DOHH2 (cell line): Measurements from ENCODE around the gene ARIH2.

Experiments
- H3F3A ChIP-seq: fragments of 200-600 bp; sonication (generic), shearing (Covaris generic); 2 replicates; pipeline ENCODE4 v1.6.0; 2016; ENCODE audit warnings: antibody characterized with exemption, mild to moderate bottlenecking; ENCODE audit not compliant: control insufficient read depth, insufficient read depth
- H3K27ac ChIP-seq: fragments of 200-600 bp; sonication (generic); 2 replicates; pipeline ENCODE4 v1.5.1; 2014; ENCODE audit warnings: low read depth, mild to moderate bottlenecking, low read length, moderate library complexity
- H3K27me3 ChIP-seq: fragments of 200-600 bp; sonication (generic); 2 replicates; pipeline ENCODE4 v1.6.1; 2014; ENCODE audit warnings: mild to moderate bottlenecking, low read length, mixed read lengths; ENCODE audit not compliant: control insufficient read depth
- H3K36me3 ChIP-seq: fragments of 200-600 bp; sonication (generic); 2 replicates; pipeline ENCODE4 v1.6.1; 2014; ENCODE audit warnings: mild to moderate bottlenecking, low read length, moderate library complexity, mixed read lengths; ENCODE audit not compliant: control insufficient read depth
- H3K4me1 ChIP-seq: fragments of 200-600 bp; sonication (generic); 2 replicates; pipeline ENCODE4 v1.6.1; 2014; ENCODE audit warnings: mild to moderate bottlenecking, low read length, mixed read lengths; ENCODE audit not compliant: control insufficient read depth
- H3K4me2 ChIP-seq: fragments of 200-600 bp; sonication (generic); 2 replicates; pipeline ENCODE4 v1.6.0; 2014; ENCODE audit warnings: mild to moderate bottlenecking, low read length, moderate library complexity
- H3K4me3 ChIP-seq: fragments of 200-600 bp; sonication (generic); 2 replicates; pipeline ENCODE4 v1.5.1; 2014; ENCODE audit warnings: mild to moderate bottlenecking, low read length, mixed read lengths
- H3K79me2 ChIP-seq: fragments of 200-600 bp; sonication (generic); 2 replicates; pipeline ENCODE4 v1.6.1; 2014; ENCODE audit warnings: mild to moderate bottlenecking, low read length, mixed read lengths; ENCODE audit not compliant: control insufficient read depth
- H3K9me2 ChIP-seq: fragments of 200-600 bp; sonication (generic); replicated peaks from 2 replicates; pipeline ENCODE4 v1.6.1; 2014; ENCODE audit warnings: mild to moderate bottlenecking, low read length, mixed read lengths; ENCODE audit not compliant: control insufficient read depth
- H3K9me3 ChIP-seq: fragments of 200-600 bp; sonication (generic); 2 replicates; pipeline ENCODE4 v1.6.1; 2014; ENCODE audit warnings: antibody characterized with exemption, low read length, mixed read lengths; ENCODE audit not compliant: control insufficient read depth, insufficient read depth
- H4K20me1 ChIP-seq: fragments of 200-600 bp; sonication (generic); 2 replicates; pipeline ENCODE4 v1.6.0; 2014; ENCODE audit warnings: low read depth, mild to moderate bottlenecking, antibody characterized with exemption, low read length, moderate library complexity; ENCODE audit not compliant: control insufficient read depth, insufficient read depth
- EZH2phosphoT487 ChIP-seq: fragments of 200-600 bp; sonication (generic); IDR thresholded peaks from 2 replicates; pipeline ENCODE4 v1.6.1; 2017; ENCODE audit warnings: borderline replicate concordance, mild to moderate bottlenecking, antibody characterized with exemption, low read length, moderate library complexity, mixed read lengths
- TF ChIP-seq, protein P1 (sequence below): fragments of 200-600 bp; sonication (generic); IDR thresholded peaks from one replicate; pipeline ENCODE4 v1.5.1; 2014; ENCODE audit warnings: antibody characterized with exemption, mild to moderate bottlenecking, low read depth, low read length; ENCODE audit not compliant: poor library complexity, severe bottlenecking

Gene ARIH2

DNA sequence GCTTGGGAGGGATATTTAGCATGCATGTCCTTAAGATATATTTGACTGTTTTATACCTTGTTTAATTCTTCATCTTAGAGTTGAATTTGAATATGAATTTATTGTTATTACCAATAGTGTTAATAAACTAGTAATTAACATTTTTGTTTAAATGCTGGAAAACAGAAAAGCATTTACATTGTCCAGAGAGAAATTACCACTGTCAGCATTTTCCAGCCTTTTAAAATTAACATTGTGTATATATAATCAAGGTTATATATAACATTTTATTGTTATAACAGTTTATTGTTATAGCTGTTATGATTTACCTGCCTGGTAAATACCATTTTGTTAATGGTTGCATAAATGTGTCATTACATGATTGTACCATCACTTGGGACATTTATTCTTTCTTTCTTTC lies 63.4 kb downstream of the ARIH2 start:
- Histone ChIP-seq H3K27me3 (no peaks in the 10 kb centered on the region), H3K36me3 (peaks cover 84% of the 10 kb centered on the region), H3K4me1 (no peaks in the 10 kb centered on the region), H3K4me3 (no peak overlapping the region), H3K9me2 (no peaks in the 10 kb centered on the region), H3K4me2 (no peak overlapping the region), H3K79me2 (no peaks in the 10 kb centered on the region; the same call in 1 of the 2 replicates), H3K27ac (no peak overlapping the region), H4K20me1 (no peaks in the 10 kb centered on the region), H3F3A (peaks cover 12% of the 10 kb centered on the region), H3K9me3 (no peaks in the 10 kb centered on the region)
- TF ChIP-seq, protein P1, sequence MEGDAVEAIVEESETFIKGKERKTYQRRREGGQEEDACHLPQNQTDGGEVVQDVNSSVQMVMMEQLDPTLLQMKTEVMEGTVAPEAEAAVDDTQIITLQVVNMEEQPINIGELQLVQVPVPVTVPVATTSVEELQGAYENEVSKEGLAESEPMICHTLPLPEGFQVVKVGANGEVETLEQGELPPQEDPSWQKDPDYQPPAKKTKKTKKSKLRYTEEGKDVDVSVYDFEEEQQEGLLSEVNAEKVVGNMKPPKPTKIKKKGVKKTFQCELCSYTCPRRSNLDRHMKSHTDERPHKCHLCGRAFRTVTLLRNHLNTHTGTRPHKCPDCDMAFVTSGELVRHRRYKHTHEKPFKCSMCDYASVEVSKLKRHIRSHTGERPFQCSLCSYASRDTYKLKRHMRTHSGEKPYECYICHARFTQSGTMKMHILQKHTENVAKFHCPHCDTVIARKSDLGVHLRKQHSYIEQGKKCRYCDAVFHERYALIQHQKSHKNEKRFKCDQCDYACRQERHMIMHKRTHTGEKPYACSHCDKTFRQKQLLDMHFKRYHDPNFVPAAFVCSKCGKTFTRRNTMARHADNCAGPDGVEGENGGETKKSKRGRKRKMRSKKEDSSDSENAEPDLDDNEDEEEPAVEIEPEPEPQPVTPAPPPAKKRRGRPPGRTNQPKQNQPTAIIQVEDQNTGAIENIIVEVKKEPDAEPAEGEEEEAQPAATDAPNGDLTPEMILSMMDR: no peak
- TF ChIP-seq EZH2phosphoT487: no peak

DNA sequence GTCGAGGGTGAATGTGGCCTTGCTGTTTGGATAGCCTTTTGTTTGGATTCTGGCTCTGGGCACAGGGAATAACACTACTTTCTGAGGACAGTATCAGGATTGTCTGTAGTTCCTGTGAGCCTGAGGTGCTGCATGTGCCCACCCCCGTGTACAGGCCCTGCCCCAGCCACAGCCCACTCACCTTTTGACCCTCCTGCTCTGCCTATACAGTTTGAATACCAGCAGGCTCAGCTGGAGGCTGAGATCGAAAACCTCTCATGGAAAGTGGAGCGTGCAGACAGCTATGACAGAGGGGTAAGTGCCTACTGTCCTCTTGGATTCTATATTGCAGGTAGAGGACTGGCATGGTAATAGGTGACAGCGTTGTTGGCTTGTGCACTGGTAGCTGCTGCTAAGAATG lies 64.0 kb downstream of the ARIH2 start:
- Histone ChIP-seq H3K27ac (no peak overlapping the region), H3K79me2 (no peaks in the 10 kb centered on the region; the same call in 1 of the 2 replicates), H3K27me3 (no peaks in the 10 kb centered on the region), H3F3A (peaks cover 12% of the 10 kb centered on the region), H3K9me2 (no peaks in the 10 kb centered on the region), H3K4me1 (no peaks in the 10 kb centered on the region), H3K4me3 (no peak overlapping the region), H3K4me2 (no peak overlapping the region), H4K20me1 (no peaks in the 10 kb centered on the region), H3K36me3 (peaks cover 77% of the 10 kb centered on the region), H3K9me3 (no peaks in the 10 kb centered on the region)
- TF ChIP-seq, protein P1: no peak
- no peak for TF ChIP-seq EZH2phosphoT487

DNA sequence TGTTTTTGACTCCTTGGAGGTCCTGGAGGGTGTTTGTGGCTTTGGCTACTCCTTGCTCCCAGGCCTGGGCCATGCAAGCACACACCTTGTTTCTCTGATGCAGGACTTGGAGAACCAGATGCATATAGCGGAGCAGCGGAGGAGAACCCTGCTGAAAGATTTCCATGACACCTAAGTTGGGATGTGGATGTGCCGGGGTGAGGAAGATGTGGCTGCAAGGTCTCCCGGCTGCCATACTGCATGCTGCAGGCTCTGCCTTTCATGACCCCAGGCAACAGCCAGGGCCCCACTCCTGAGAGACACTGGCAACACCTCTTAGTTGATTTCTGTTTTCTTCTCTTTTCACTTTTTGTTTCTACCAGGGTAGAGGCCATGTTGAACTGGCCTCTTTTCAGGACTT lies 64.5 kb downstream of the ARIH2 start:
- Histone ChIP-seq H3K27ac (no peak overlapping the region), H3K9me3 (no peaks in the 10 kb centered on the region), H3K4me3 (no peak overlapping the region), H3K9me2 (no peaks in the 10 kb centered on the region), H4K20me1 (no peaks in the 10 kb centered on the region), H3K27me3 (no peaks in the 10 kb centered on the region), H3K79me2 (no peaks in the 10 kb centered on the region; the same call in 1 of the 2 replicates), H3F3A (peaks cover 12% of the 10 kb centered on the region), H3K36me3 (peaks cover 74% of the 10 kb centered on the region), H3K4me1 (no peaks in the 10 kb centered on the region; the same call in 1 of the 2 replicates), H3K4me2 (no peak overlapping the region)
- TF ChIP-seq, protein P1: no peak
- no peak for TF ChIP-seq EZH2phosphoT487

DNA sequence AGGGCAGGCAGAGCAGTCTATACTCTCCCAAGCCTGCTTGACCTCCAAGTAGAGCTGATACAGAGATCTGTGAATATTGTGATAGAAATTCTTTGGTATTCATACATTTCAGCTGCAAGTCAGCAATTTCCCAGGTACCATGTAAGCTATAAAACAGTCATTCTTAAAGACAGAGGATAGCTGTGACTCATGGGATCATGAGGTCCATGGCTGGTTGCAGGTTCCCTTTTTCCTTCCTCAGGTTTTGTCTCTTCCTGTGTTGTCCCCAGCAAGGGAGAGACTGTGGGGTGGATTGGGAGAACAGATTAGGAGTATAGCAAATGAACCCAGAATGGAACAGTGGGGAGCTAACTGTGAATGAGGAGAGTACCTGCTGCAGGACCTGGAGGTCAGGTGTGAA lies 66.0 kb downstream of the ARIH2 start:
- Histone ChIP-seq H3F3A (peaks cover 12% of the 10 kb centered on the region), H3K4me3 (no peak overlapping the region), H4K20me1 (no peaks in the 10 kb centered on the region), H3K36me3 (peaks cover 65% of the 10 kb centered on the region), H3K4me1 (peaks cover 13% of the 10 kb centered on the region), H3K79me2 (peaks cover 9% of the 10 kb centered on the region), H3K27me3 (no peaks in the 10 kb centered on the region), H3K9me3 (no peaks in the 10 kb centered on the region), H3K27ac (no peak overlapping the region), H3K9me2 (no peaks in the 10 kb centered on the region), H3K4me2 (no peak overlapping the region)
- TF ChIP-seq, protein P1: no peak
- TF ChIP-seq EZH2phosphoT487: no peak
